Measurements from ENCODE around the gene NRCAM.
"Not testable (repeated sequence)": the region's sequence is repeated elsewhere in the genome, so short reads cannot be mapped to it uniquely, and the experiment has no call there.

Gene NRCAM

DNA sequence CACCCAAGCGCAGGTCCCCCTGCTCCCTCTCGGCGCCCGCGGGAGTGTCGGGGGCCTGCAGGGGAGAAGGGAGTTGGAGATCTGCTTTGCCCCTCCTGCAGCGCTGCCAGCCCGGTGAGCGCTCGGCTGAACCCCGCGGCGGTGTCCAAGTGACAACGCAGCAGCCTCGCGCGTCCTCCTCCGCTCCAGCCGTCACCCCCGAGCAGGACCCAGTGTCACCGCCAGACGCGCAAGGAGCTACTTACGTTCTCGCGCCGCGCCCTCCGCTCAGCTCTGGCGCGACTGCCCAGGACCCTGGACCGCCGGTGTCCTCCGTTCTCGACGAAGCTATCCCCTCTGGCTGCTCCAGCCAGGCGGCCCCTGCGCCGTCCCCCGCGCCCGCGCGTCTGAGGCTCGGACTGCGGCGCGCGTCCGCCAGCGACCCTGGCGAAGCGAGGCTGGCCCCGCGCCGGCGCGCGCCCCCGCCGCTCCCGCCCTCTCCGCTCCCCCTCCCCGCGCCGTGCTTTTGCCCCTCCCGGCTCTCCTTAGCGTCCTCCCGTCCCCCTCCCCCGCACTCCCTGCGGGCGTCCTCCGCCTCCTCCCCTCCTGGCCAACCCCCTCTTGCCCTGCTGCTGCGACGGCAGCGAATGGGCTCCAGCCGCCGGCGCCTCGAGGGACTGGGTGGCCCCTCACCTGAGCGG lies at the start of gene NRCAM:
TSS of gene NRCAM (minus strand) at position 439 of the 680 bp plus-strand sequence. CDS start 216,372 bp downstream, outside the sequence.
- peak; percentile 88 for DNase-seq (ENCODE audit: low spot score)
- in situ Hi-C loops (cut with MboI; ENCODE audit: low sequenced_read_pairs, unreplicated experiment): loop anchor here (10.0 kb wide), 1 partner anchor 271 kb away; no protein-coding TSS in a partner anchor
- TF ChIP-seq, protein P1, sequence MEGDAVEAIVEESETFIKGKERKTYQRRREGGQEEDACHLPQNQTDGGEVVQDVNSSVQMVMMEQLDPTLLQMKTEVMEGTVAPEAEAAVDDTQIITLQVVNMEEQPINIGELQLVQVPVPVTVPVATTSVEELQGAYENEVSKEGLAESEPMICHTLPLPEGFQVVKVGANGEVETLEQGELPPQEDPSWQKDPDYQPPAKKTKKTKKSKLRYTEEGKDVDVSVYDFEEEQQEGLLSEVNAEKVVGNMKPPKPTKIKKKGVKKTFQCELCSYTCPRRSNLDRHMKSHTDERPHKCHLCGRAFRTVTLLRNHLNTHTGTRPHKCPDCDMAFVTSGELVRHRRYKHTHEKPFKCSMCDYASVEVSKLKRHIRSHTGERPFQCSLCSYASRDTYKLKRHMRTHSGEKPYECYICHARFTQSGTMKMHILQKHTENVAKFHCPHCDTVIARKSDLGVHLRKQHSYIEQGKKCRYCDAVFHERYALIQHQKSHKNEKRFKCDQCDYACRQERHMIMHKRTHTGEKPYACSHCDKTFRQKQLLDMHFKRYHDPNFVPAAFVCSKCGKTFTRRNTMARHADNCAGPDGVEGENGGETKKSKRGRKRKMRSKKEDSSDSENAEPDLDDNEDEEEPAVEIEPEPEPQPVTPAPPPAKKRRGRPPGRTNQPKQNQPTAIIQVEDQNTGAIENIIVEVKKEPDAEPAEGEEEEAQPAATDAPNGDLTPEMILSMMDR (IDR thresholded peaks at IDR 0.05; ENCODE audit: borderline replicate concordance, control extremely low read depth, extremely low read depth, insufficient read depth, missing control alignments): no peak

DNA sequence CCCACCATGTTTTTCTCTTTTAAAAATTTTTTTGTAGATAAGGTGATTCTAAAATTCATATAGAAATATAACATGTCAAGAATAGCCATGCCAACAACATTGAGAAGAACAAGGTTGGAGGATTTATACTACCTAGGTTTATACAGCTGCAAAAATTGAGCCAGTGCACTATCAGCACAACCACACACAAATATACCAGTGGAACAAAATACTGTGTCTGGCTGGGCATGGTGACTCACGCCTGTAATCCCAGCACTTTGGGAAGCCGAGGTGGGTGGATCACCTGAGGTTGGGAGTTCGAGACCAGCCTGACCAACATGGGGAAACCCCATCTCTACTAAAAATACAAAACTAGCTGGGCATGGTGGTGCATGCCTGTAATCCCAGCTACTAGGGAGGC lies 48.3 kb upstream of the NRCAM start:
- DNase-seq (ENCODE audit: low spot score); in situ Hi-C loops (cut with MboI; ENCODE audit: low sequenced_read_pairs, unreplicated experiment): not testable (repeated sequence)

DNA sequence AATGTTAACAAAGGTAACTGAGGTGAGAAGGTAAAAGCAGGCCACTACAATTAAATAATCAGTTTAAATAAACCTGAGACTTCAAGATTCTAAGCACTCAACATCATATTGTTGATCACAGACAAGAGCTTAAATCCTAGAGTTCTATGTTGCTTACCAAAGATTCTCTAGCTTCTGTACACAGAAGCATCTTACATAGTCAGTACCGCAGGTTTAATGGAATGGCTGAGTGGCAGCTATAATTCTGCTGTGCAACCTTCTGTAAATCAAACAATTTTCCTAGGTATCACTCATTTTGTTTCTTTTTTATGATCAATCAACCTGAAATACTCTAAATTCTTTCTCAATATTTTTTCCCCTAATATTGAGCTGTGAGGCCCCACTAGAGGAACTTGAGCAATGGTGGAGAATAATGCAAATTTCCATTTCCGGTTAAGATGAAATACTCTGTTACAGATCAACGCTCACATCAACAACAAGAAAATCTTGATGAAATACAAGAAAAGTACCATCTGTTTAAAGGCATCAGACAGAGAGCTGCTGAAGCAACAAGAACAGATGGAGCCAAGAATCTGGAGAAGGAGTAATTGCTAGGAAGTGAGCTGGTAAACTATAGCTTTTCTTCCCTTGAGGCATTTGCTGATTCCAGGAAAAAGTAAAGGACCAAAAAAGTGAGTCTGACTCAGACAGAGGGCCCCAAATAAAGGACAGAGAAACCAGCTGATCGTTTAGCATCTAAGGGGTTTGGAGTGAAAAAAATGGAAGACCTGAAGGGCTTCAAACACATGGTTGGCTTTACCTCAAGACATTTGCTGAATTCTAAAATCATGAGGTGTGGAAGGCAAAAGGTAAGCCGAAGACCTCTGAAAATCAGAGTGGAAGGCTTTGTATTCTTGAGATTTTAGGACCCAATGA lies 47.1 kb upstream of the NRCAM start:
- in situ Hi-C loops (cut with MboI; ENCODE audit: low sequenced_read_pairs, unreplicated experiment): no loop called here
- TF ChIP-seq, protein P1 (IDR thresholded peaks at IDR 0.05; ENCODE audit: borderline replicate concordance, control extremely low read depth, extremely low read depth, insufficient read depth, missing control alignments): no peak
- peak; percentile 36 for DNase-seq (ENCODE audit: low spot score)

DNA sequence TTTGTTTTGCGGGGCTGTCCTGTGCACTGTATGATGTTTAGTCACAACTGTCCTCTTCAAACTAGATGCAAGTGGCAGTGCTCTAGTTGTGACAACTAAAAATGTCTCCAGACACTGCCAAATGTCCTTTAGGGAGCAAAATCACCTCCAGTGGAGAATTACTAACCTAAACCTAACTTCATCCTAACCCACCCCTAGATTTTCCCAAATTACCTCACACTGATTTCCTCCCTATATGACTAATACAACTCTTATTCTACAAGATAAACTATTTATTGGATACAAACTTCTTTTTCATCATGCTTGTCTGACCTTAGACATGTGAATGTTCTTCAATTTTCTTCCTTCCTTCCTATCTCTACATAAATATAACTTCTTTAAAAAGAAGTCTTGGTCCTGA lies 43.3 kb upstream of the NRCAM start:
- in situ Hi-C loops (cut with MboI; ENCODE audit: low sequenced_read_pairs, unreplicated experiment): no loop called here
- TF ChIP-seq, protein P1 (IDR thresholded peaks at IDR 0.05; ENCODE audit: borderline replicate concordance, control extremely low read depth, extremely low read depth, insufficient read depth, missing control alignments): no peak
- no peak for DNase-seq (ENCODE audit: low spot score)

DNA sequence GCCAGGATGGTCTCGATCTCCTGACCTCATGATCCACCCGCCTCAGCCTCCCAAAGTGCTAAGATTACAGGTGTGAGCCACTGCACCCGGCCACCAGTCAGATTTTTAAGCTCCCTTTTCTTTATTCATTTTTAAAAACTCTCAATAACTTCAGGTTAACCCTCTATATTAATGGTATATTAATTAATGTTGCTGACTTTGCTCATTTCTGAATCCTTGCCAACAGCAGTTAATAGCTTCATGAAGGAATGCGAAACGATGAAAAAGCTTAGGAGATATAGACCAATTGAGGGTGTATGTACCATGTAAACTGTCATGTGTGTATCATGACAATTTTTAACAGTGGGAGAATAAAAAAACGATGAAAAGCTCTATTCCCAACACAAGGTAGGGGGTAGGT lies 42.2 kb upstream of the NRCAM start:
- TF ChIP-seq, protein P1 (IDR thresholded peaks at IDR 0.05; ENCODE audit: borderline replicate concordance, control extremely low read depth, extremely low read depth, insufficient read depth, missing control alignments): no peak
- no peak for DNase-seq (ENCODE audit: low spot score)
- in situ Hi-C loops (cut with MboI; ENCODE audit: low sequenced_read_pairs, unreplicated experiment): no loop called here

DNA sequence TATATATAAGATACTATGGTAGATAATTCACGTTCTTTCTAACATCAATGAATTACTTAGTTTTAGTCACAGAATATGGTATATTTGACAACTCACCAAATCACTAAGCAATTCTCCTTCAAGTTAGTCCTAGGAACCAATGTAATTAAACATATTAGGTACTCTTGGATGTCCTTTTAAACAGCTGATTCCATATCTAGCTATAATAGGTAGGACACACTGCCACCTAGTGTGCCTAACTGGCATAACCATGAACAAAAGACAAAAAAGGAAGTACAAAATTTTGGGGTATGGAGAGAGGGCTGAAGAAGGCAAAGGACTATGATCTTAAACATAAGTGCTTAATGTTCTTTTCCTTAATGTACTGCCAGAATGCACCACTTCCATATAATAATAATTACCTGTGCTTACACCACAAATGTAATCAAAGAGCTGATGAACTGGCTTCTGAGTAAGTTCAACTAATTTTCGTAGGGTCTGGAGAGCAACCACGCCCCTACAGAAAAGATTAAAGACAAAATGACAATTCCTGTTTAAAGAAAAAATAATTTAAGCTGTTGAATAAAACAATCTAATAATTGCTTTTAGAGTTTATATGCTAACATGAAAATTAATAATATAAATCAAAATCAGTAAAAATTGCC lies 41.0 kb upstream of the NRCAM start:
- in situ Hi-C loops (cut with MboI; ENCODE audit: low sequenced_read_pairs, unreplicated experiment): no loop called here
- TF ChIP-seq, protein P1 (IDR thresholded peaks at IDR 0.05; ENCODE audit: borderline replicate concordance, control extremely low read depth, extremely low read depth, insufficient read depth, missing control alignments): peak; percentile 66
- DNase-seq (ENCODE audit: low spot score): peak; percentile 64

All from GM13976 (cell line).